ENCODE measurements around the gene KLHL18.
"Not testable (repeated sequence)": the region's sequence is repeated elsewhere in the genome, so short reads cannot be mapped to it uniquely, and the experiment has no call there.

The KLHL18 gene

GRCh38 chr3:47276558-47276957 lies 6.2 kb upstream of the KLHL18 start:
- no peak for DNase-seq

GRCh38 chr3:47280519-47280918 lies 2.2 kb upstream of the KLHL18 start:
- DNase-seq = no peak

- DNase-seq = no peak
These were observed 421 bp downstream of the KLHL18 start for GRCh38 chr3:47283193-47283537.

- no peak for DNase-seq
These were observed 1.0 kb downstream of the KLHL18 start for GRCh38 chr3:47283591-47284364.

GRCh38 chr3:47288966-47289910 lies 6.5 kb downstream of the KLHL18 start:
- DNase-seq = no peak

- no peak for DNase-seq
These were observed 8.5 kb downstream of the KLHL18 start for GRCh38 chr3:47291158-47291753.

GRCh38 chr3:47291754-47292420 lies 9.1 kb downstream of the KLHL18 start:
- DNase-seq = not testable (repeated sequence)

- no peak for DNase-seq
These were observed 11.1 kb downstream of the KLHL18 start for GRCh38 chr3:47293822-47294221.

GRCh38 chr3:47294392-47294791 lies 11.6 kb downstream of the KLHL18 start:
- no peak for DNase-seq

- DNase-seq = no peak
These were observed 12.6 kb downstream of the KLHL18 start for GRCh38 chr3:47295322-47295721.

- no peak for DNase-seq
These were observed 13.2 kb downstream of the KLHL18 start for GRCh38 chr3:47295976-47296375.

GRCh38 chr3:47296562-47297302 lies 14.0 kb downstream of the KLHL18 start:
- DNase-seq = no peak

GRCh38 chr3:47298439-47298838 lies 15.7 kb downstream of the KLHL18 start:
- no peak for DNase-seq

GRCh38 chr3:47299381-47300318 lies 16.9 kb downstream of the KLHL18 start:
- DNase-seq = no peak

GRCh38 chr3:47301456-47301855 lies 18.7 kb downstream of the KLHL18 start:
- no peak for DNase-seq

- DNase-seq = no peak
These were observed 23.3 kb downstream of the KLHL18 start for GRCh38 chr3:47306022-47306421.

- not testable (repeated sequence) for DNase-seq
These were observed 26.5 kb downstream of the KLHL18 start for GRCh38 chr3:47309231-47309630.

- DNase-seq = no peak
These were observed 27.6 kb downstream of the KLHL18 start for GRCh38 chr3:47310391-47310790.

- DNase-seq = no peak
These were observed 30.8 kb downstream of the KLHL18 start for GRCh38 chr3:47313341-47314055.

- no peak for DNase-seq
These were observed 31.5 kb downstream of the KLHL18 start for GRCh38 chr3:47314056-47314764.

All from NCI-H226 (cell line).